Astrocyte (in vitro differentiated cells and primary cell): Measurements from ENCODE around the gene FABP7.

Experiments
- CTCF ChIP-seq: IDR thresholded peaks from 2 replicates; pipeline ENCODE4 v1.5.1; 2011; ENCODE audit warnings: low read depth, mild to moderate bottlenecking, inconsistent platforms, low read length, moderate library complexity; ENCODE audit not compliant: insufficient read depth
- EZH2 ChIP-seq: IDR thresholded peaks from 2 replicates; pipeline ENCODE4 v1.6.1; 2012; ENCODE audit warnings: mild to moderate bottlenecking, low read length, inconsistent platforms; ENCODE audit not compliant: insufficient read depth

GRCh38 chr6:122788663-122789181 lies 9.2 kb downstream of the FABP7 start:
- TF ChIP-seq CTCF (no peak), EZH2 (no peak)
